ENCODE data around the gene HDAC6.
"Not testable (repeated sequence)": the region's sequence is repeated elsewhere in the genome, so short reads cannot be mapped to it uniquely, and the experiment has no call there.

The HDAC6 gene

DNA sequence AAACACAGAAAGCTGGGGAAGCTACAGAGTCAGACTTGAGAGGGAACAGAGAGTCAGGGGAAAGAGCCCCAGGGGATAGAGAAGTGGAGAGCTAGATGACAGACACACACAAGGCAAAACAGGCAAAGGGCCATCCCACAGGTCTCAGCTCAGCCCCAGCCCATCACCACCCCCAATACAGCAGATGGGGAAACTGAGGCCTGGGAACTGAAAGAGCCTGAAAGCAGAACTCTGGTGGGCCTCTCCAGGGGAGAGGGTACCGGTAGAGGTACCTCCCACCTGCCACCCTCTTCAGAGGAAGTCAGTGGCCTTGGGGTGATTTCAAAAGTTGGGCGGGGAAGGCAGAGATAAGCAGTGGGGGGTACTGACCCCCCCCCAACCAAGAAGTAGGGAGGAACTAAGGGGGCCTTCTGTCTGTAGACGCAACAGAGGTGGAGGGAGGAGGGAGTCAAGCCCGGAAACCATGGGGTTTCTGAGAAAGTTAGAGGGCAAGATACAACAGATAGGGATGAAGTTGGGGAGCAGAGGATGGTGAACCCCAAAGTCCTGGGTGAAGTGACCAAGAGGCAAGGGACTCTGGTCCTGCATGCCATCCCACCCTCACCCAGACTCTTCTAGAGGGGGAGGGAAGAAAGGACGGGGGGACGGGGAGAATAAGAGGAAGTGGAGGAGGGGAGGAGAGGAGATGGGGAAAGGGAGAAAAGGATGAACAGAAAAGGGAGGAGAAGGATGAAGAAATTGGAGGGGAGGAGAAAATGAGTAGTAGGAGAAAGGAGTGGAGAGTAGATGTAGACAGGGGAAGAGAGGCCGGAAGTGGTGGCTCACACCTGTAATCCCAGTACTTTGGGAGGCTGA is 12.3 kb upstream of the HDAC6 start:
- no peak for DNase-seq (ENCODE audit: low spot score)

- DNase-seq (ENCODE audit: low spot score), result no peak
These were observed 11.4 kb upstream of the HDAC6 start for GRCh38 chrX:48790477-48790876.

DNA sequence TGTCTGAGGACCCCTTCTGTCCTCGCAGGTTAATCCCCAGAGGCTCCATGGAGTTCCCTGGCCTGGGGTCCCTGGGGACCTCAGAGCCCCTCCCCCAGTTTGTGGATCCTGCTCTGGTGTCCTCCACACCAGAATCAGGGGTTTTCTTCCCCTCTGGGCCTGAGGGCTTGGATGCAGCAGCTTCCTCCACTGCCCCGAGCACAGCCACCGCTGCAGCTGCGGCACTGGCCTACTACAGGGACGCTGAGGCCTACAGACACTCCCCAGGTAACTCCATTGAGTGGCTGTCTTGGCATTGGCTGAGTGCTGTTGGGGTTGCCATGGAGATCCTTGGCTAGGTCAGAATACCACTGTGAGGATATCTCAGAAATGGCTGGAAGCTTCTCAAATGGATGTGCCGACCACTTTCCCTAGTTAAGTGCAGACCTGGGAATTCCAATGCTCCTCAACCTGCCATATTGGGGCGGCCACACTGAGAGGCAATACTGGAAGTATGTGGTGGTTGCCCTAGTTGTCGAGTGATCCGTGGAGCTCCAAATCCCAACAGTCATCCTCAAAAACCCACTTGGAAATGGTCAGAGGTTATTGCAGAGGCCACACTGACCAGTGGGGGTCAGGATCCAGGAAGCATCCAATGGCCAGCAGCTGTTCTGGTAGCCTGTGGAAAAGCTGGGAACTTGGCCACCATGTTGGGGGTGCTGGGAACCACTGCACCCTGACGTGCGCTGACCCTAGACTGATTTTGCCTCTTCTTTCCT is 10.6 kb upstream of the HDAC6 start:
- no peak for DNase-seq (ENCODE audit: low spot score)

DNA sequence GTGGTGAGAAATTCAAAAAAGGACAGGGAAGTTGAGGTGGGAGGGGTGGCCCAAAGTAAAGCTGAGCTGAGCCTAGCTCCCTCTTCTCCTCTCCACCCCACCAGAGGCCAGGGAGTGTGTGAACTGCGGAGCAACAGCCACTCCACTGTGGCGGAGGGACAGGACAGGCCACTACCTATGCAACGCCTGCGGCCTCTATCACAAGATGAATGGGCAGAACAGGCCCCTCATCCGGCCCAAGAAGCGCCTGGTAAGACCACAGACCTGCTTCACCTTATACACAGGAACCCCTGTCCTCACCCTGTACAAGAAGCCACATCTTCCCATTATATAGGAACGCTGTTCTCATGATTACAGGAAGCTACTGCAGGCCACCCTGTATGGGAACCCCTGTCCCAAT is 9.6 kb upstream of the HDAC6 start:
- no peak for DNase-seq (ENCODE audit: low spot score)

- no peak for DNase-seq (ENCODE audit: low spot score)
These were observed 7.9 kb upstream of the HDAC6 start for GRCh38 chrX:48793935-48794334.

- DNase-seq (ENCODE audit: low spot score), result no peak
These were observed 7.4 kb upstream of the HDAC6 start for GRCh38 chrX:48794340-48794910.

DNA sequence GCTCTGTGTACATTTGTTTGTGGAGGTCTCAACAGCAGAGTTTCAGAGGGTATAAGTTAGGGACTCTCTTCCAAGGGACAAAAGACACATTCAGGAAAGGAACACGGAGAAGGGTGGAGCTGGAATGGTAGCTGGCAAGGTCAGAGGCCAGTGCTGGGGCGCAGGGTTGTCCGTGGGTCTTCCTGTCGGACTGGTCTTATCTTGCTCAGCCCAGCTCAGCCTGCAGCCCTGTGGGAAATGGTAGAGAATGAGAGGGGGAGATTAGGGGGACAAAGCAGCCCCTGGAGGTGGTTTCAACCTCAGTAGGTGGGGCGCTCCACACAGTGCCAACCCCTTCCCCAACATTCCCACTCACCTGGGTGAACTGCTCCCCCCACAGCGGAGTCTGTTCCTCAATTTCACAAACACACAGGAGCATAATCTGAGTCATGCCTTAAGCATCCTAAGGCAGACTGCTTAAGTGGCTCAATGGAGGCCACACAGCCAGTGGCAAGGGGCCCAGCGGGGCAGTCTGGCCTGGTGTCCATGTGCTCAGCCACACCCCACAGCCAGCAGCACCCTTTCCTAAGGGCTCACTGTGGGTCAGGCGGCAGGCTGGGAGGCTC is 6.9 kb upstream of the HDAC6 start:
- DNase-seq (ENCODE audit: low spot score), result peak; percentile 58

GRCh38 chrX:48798318-48798717 is 3.5 kb upstream of the HDAC6 start:
- no peak for DNase-seq (ENCODE audit: low spot score)

- DNase-seq (ENCODE audit: low spot score), result no peak
These were observed 1.1 kb upstream of the HDAC6 start for GRCh38 chrX:48800574-48801279.

- DNase-seq (ENCODE audit: low spot score), result peak; percentile 77
These were observed 430 bp downstream of the HDAC6 start for GRCh38 chrX:48802089-48802904.

DNA sequence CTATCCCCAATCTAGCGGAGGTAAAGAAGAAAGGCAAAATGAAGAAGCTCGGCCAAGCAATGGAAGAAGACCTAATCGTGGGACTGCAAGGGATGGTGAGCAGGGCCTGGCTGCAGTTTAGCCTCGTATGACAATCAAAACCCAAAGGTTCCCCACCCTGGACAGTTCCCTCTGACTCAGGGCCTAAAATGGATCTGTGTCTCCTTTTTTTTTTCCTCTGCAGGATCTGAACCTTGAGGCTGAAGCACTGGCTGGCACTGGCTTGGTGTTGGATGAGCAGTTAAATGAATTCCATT is 986 bp downstream of the HDAC6 start:
- no peak for DNase-seq (ENCODE audit: low spot score)

DNA sequence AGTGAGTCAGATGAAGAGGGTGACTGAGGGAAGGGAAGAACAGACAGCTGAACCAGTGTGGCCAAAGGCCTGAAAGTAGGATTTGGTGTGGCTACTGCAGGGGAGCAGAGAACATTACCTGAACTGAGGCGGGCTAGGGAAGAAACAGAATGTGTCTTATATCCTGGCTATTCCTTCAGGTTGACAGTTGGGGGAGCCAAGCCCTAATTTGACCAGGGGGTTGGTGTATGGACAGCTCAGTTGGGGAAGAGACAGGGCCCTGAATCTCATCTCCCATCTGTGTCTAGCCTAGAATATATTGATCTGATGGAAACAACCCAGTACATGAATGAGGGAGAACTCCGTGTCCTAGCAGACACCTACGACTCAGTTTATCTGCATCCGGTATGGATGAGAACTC is 4.2 kb downstream of the HDAC6 start:
- DNase-seq (ENCODE audit: low spot score), result no peak

DNA sequence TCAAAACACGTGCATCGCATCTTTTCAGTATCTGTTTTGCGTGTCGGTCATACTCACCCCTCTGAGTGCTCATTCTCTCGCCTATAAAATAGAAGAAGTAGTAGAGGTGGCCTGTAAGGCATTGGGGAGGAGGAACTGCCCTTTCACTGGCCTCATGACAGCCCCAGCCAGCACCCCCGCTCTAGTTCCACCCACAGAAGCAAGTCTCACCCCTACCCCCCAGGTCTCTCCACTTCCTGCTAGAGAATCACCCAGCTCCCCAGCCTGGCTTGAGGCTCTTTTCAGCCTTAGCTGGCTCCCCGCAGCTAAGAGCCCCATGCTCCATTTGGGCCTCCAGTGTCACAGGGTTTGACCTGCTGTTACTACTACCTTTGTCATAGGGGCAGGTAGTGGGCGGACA is 11.8 kb downstream of the HDAC6 start:
- DNase-seq (ENCODE audit: low spot score), result no peak

- no peak for DNase-seq (ENCODE audit: low spot score)
These were observed 12.9 kb downstream of the HDAC6 start for GRCh38 chrX:48814722-48815121.

GRCh38 chrX:48815266-48815665 is 13.4 kb downstream of the HDAC6 start:
- no peak for DNase-seq (ENCODE audit: low spot score)

DNA sequence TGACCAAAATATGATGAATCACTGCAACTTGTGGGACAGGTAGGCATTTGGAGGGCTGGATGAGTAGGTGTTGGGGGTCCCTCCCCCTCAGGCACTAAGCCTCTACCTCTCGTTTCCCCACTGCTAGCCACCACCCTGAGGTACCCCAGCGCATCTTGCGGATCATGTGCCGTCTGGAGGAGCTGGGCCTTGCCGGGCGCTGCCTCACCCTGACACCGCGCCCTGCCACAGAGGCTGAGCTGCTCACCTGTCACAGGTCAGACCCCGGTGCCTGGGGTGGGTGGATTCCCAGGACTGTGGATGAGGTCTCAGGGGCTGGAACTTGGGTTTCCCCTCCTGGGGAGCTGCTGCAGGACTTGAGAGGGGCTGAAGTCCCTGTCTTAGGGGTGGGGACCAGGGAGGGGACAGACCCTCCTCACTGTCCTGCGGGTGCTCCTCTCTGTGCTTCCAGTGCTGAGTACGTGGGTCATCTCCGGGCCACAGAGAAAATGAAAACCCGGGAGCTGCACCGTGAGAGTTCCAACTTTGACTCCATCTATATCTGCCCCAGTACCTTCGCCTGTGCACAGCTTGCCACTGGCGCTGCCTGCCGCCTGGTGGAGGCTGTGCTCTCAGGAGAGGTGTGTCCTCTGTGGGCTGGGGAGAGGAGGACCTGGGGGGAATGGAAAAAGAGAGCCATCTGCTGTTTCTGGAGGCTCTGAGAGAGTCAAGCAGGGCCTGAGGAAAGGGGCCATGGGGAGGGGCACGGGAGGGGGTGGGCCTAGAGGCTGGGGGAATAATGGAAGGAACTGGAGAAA is 14.3 kb downstream of the HDAC6 start:
- no peak for DNase-seq (ENCODE audit: low spot score)

DNA sequence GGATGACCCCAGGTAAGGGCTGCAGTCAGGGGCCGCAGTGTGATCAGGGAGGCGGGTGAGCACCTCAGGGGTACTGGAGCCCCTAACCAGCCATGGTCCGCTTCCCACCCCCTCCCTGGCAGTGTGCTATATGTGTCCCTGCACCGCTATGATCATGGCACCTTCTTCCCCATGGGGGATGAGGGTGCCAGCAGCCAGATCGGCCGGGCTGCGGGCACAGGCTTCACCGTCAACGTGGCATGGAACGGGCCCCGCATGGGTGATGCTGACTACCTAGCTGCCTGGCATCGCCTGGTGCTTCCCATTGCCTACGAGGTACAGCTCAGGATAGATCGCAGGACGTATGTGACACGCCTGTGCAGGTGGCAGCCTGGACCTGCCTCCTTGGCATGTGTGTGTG is 16.2 kb downstream of the HDAC6 start:
- no peak for DNase-seq (ENCODE audit: low spot score)

DNA sequence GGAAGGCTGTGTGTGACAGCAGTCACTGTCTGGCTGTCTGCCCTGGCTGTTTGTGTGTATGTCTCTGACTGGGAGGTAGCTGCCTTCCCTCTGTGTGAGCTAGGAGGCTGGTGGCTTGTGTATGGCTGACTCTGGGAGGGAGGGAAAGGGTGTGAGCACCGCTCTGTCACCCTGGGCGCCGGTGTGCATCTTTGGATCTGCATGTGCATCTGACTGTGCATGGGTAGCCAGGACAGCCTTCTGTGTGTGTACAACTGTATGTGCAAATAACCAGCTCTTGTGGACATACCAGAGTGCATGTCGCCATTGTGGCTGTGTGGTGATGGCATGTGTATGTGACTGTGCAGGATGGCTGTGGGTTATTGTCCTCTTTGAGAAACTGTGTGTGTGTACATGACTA is 17.0 kb downstream of the HDAC6 start:
- DNase-seq (ENCODE audit: low spot score), result no peak

DNA sequence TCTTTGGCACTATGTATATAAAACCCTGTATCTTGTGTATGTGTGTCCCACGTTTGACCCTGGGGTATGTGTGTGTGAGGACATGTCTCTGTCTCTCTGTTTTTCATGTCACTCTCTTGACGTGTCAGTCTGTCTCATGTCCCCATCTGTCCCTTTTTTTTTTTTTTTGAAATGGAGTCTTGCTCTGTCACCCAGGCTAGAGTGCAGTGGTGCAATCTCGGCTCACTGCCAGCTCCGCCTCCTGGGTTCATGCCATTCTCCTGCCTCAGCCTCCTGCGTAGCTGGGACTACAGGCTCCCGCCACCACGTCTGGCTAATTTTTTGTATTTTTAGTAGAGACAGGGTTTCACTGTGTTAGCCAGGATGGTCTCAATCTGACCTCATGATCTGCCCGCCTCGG is 17.5 kb downstream of the HDAC6 start:
- DNase-seq (ENCODE audit: low spot score), result not testable (repeated sequence)

DNA sequence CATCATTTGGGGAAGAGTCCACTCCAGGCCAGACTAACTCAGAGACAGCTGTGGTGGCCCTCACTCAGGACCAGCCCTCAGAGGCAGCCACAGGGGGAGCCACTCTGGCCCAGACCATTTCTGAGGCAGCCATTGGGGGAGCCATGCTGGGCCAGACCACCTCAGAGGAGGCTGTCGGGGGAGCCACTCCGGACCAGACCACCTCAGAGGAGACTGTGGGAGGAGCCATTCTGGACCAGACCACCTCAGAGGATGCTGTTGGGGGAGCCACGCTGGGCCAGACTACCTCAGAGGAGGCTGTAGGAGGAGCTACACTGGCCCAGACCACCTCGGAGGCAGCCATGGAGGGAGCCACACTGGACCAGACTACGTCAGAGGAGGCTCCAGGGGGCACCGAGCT is 21.2 kb downstream of the HDAC6 start:
- DNase-seq (ENCODE audit: low spot score), result no peak

DNA sequence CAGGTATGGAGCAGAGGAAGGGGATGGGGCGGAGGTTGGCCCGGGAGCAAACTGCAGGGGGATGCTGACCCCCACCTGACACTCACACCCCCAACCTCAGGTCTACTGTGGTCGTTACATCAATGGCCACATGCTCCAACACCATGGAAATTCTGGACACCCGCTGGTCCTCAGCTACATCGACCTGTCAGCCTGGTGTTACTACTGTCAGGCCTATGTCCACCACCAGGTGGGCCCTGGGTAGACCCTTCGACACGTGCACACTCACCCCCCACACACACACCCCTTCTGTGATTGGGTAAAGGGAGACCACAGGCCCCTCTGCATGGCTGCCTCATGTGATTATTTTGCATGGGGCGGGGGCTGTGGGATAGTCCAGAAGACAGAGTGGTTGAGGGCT is 22.2 kb downstream of the HDAC6 start:
- DNase-seq (ENCODE audit: low spot score), result no peak
